IPS-20b (cell line): ENCODE results near the gene CNEP1R1.
"Not testable (repeated sequence)": the region's sequence is repeated elsewhere in the genome, so short reads cannot be mapped to it uniquely, and the experiment has no call there.

Experiments
- H3K27ac ChIP-seq: one replicate; pipeline ENCODE4 v1.5.1; 2013; ENCODE audit warnings: low read length
- H3K27me3 ChIP-seq: 2 replicates; pipeline ENCODE4 v1.6.1; 2013; ENCODE audit warnings: mild to moderate bottlenecking, low read length, inconsistent platforms; ENCODE audit not compliant: insufficient read depth
- H3K36me3 ChIP-seq: 2 replicates; pipeline ENCODE4 v1.6.1; 2013; ENCODE audit warnings: low read depth, mild to moderate bottlenecking, inconsistent platforms, low read length, moderate library complexity; ENCODE audit not compliant: insufficient read depth
- H3K4me1 ChIP-seq: 2 replicates; pipeline ENCODE4 v1.6.1; 2013; ENCODE audit warnings: mild to moderate bottlenecking, control low read depth, inconsistent platforms, low read length, moderate library complexity; ENCODE audit not compliant: insufficient read depth
- H3K4me3 ChIP-seq: 2 replicates; pipeline ENCODE4 v1.5.1; 2013; ENCODE audit warnings: mild to moderate bottlenecking, low read length, inconsistent platforms
- H3K9ac ChIP-seq: 2 replicates; pipeline ENCODE4 v1.6.1; 2013; ENCODE audit warnings: low read depth, mild to moderate bottlenecking, inconsistent platforms, low read length, moderate library complexity
- H3K9me3 ChIP-seq: 2 replicates; pipeline ENCODE4 v1.6.1; 2013; ENCODE audit warnings: mild to moderate bottlenecking, low read depth, low read length, inconsistent platforms; ENCODE audit not compliant: insufficient read depth

The CNEP1R1 gene

DNA sequence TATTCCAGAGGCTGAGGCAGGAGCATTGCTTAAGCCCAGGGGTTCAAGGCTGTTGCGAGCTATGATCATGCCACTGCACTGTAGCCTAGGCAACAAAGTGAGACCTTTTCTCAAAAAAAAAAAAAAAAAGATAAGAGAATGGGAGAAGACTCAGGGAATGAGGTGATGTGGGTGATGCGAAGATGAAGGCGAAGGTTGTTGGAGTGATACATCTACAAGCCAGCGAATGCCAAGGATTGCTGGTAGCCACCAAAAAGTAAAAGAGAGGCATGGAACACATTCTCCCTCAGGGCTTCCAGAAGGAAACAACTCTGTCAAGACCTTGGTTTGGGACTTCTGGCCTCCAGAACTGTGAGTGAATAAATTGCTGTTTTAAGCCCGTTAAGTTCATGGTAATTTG lies 26.0 kb upstream of the CNEP1R1 start:
- no peaks in the 10 kb centered on the region for H3K4me1 ChIP-seq
- H3K9ac ChIP-seq, result no peak overlapping the region
- H3K27me3 ChIP-seq, result peaks cover 5% of the 10 kb centered on the region; the same call in 1 of the 2 replicates
- no peak overlapping the region for H3K4me3 ChIP-seq
- H3K27ac ChIP-seq, result no peak overlapping the region
- H3K9me3 ChIP-seq, result no peaks in the 10 kb centered on the region; the same call in 1 of the 2 replicates
- H3K36me3 ChIP-seq, result no peaks in the 10 kb centered on the region

- no peaks in the 10 kb centered on the region for H3K27me3 ChIP-seq
- no peaks in the 10 kb centered on the region for H3K36me3 ChIP-seq
- no peak overlapping the region for H3K9ac ChIP-seq
- no peaks in the 10 kb centered on the region for H3K4me1 ChIP-seq
- H3K9me3 ChIP-seq, result no peaks in the 10 kb centered on the region; the same call in 1 of the 2 replicates
- H3K27ac ChIP-seq, result no peak overlapping the region
- H3K4me3 ChIP-seq, result no peak overlapping the region
These were observed 23.9 kb upstream of the CNEP1R1 start for GRCh38 chr16:50001144-50001543.

GRCh38 chr16:50002190-50002589 lies 22.8 kb upstream of the CNEP1R1 start:
- H3K4me1 ChIP-seq, result no peaks in the 10 kb centered on the region
- no peaks in the 10 kb centered on the region; the same call in 1 of the 2 replicates for H3K9me3 ChIP-seq
- H3K9ac ChIP-seq, result no peak overlapping the region
- H3K27ac ChIP-seq, result no peak overlapping the region
- H3K27me3 ChIP-seq, result no peaks in the 10 kb centered on the region
- H3K36me3 ChIP-seq, result no peaks in the 10 kb centered on the region
- no peak overlapping the region for H3K4me3 ChIP-seq

DNA sequence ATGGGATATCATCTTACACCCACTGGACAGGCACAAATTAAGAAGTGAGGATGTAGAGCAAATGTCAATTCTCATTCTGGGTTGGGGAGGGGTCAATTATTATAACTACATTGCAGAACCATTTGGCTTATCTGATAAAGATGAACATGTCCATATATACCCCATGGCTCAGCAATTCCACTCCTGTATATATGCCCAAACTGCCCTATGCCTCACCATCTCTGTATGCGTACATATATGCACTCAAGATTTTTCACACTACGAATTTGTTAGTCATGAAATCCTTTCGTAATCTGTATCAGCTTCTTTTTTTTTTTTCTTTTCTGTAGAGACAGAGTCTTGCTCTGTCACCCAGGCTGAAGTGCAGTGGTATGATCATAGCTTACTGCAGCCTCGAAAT lies 20.8 kb upstream of the CNEP1R1 start:
- Histone ChIP-seq H3K27ac (no peak overlapping the region), H3K4me1 (no peaks in the 10 kb centered on the region), H3K9me3 (no peaks in the 10 kb centered on the region; the same call in 1 of the 2 replicates), H3K9ac (no peak overlapping the region), H3K4me3 (no peak overlapping the region), H3K27me3 (no peaks in the 10 kb centered on the region), H3K36me3 (no peaks in the 10 kb centered on the region)

GRCh38 chr16:50006964-50007363 lies 18.1 kb upstream of the CNEP1R1 start:
- Histone ChIP-seq H3K4me3 (no peak overlapping the region), H3K27me3 (no peaks in the 10 kb centered on the region), H3K27ac (no peak overlapping the region), H3K9me3 (no peaks in the 10 kb centered on the region), H3K36me3 (no peaks in the 10 kb centered on the region), H3K4me1 (no peaks in the 10 kb centered on the region), H3K9ac (no peak overlapping the region)

- Histone ChIP-seq H3K27me3 (no peaks in the 10 kb centered on the region), H3K27ac (no peak overlapping the region), H3K4me1 (no peaks in the 10 kb centered on the region), H3K36me3 (no peaks in the 10 kb centered on the region), H3K4me3 (no peak overlapping the region), H3K9ac (no peak overlapping the region), H3K9me3 (no peaks in the 10 kb centered on the region)
These were observed 17.3 kb upstream of the CNEP1R1 start for GRCh38 chr16:50007744-50008143.

DNA sequence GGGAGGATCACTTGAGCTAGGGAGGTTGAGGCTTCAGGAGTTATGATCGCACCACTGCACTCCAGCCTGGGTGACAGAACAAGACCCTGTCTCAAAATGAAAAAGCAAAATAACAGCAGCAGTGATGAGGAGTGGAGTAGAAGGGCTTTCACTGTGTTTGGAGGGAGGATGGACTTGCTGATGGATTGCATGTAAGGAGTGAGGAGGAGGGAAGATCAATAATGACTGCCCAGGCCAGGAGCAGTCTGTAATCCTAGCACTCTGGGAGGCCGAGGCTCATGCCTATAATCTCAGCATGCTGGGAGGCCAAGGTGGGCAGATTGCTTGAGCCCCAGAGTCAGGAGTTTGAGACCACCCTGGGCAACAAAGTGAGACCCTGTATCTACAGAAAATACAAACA lies 14.8 kb upstream of the CNEP1R1 start:
- Histone ChIP-seq H3K27ac (no peak overlapping the region), H3K4me1 (no peaks in the 10 kb centered on the region), H3K9me3 (no peaks in the 10 kb centered on the region), H3K27me3 (no peaks in the 10 kb centered on the region), H3K4me3 (no peak overlapping the region), H3K36me3 (no peaks in the 10 kb centered on the region), H3K9ac (no peak overlapping the region)

- H3K9me3 ChIP-seq, result no peaks in the 10 kb centered on the region
- no peaks in the 10 kb centered on the region for H3K27me3 ChIP-seq
- no peak overlapping the region for H3K27ac ChIP-seq
- H3K4me3 ChIP-seq, result no peak overlapping the region
- no peaks in the 10 kb centered on the region for H3K36me3 ChIP-seq
- no peaks in the 10 kb centered on the region for H3K4me1 ChIP-seq
- H3K9ac ChIP-seq, result no peak overlapping the region
These were observed 13.3 kb upstream of the CNEP1R1 start for GRCh38 chr16:50011707-50012106.

- Histone ChIP-seq H3K9ac (no peak overlapping the region), H3K4me3 (no peak overlapping the region), H3K9me3 (no peaks in the 10 kb centered on the region), H3K27me3 (no peaks in the 10 kb centered on the region), H3K4me1 (no peaks in the 10 kb centered on the region), H3K36me3 (no peaks in the 10 kb centered on the region), H3K27ac (no peak overlapping the region)
These were observed 12.8 kb upstream of the CNEP1R1 start for GRCh38 chr16:50012182-50012581.

DNA sequence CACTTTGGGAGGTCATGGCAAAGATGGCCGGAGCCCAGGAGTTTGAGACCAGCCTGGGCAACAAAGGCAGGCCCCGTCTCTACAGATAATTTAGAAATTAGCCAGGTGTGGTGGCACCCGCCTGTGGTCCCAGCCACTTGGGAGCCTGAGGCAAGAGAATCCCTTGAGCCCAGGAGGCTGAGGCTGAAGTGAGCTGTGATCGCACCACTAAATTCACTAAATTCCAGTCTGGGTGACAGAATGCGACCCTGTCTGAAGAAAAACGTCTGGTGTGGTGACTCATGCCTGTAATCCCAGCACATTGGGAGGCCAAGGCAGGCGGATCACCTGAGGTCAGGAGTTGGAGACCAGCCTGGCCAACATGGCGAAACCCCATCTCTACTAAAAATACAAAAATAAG lies 10.8 kb upstream of the CNEP1R1 start:
- not testable (repeated sequence) for H3K4me1 ChIP-seq, H3K4me3 ChIP-seq, H3K9ac ChIP-seq, H3K9me3 ChIP-seq, H3K27ac ChIP-seq, H3K27me3 ChIP-seq, H3K36me3 ChIP-seq

DNA sequence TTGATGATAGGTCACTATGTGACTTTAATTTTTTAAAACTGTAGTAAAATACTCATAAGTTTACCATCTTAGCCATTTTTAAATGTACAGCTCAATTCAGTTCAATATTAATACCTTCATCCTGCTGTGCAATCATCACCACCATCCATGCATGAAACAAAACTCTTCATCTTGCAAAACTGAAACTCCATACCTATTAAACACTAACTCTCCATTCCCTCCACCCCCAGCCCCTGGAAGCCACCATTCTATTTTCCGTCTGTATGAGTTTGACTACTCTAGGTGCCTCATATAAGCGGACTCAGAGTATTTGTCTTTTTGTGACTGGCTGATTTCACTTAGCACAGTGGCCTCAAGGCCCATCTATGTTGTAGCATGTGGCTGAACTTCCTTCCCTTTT lies 9.4 kb upstream of the CNEP1R1 start:
- Histone ChIP-seq H3K9ac (no peak overlapping the region), H3K27me3 (no peaks in the 10 kb centered on the region), H3K9me3 (no peaks in the 10 kb centered on the region), H3K36me3 (no peaks in the 10 kb centered on the region), H3K4me3 (no peak overlapping the region), H3K4me1 (no peaks in the 10 kb centered on the region), H3K27ac (no peak overlapping the region)

- Histone ChIP-seq H3K36me3 (no peaks in the 10 kb centered on the region), H3K27ac (no peak overlapping the region), H3K4me3 (no peak overlapping the region), H3K9me3 (no peaks in the 10 kb centered on the region), H3K9ac (no peak overlapping the region), H3K27me3 (no peaks in the 10 kb centered on the region), H3K4me1 (no peaks in the 10 kb centered on the region)
These were observed 7.5 kb upstream of the CNEP1R1 start for GRCh38 chr16:50017553-50017952.

GRCh38 chr16:50021544-50021943 lies 3.5 kb upstream of the CNEP1R1 start:
- Histone ChIP-seq H3K27ac (no peak overlapping the region), H3K4me1 (peaks cover 5% of the 10 kb centered on the region; the same call in 1 of the 2 replicates), H3K36me3 (no peaks in the 10 kb centered on the region), H3K9ac (no peak overlapping the region), H3K9me3 (no peaks in the 10 kb centered on the region), H3K27me3 (no peaks in the 10 kb centered on the region), H3K4me3 (no peak overlapping the region)
